Stimulated activated CD4-positive, alpha-beta T cell treated with anti-CD3 and anti-CD28 coated beads, Interleukin-12 subunit alpha, Interleukin-12 subunit beta, amount 100 ng/mL, for 24 hours (primary cell): Measurements from ENCODE around the gene PAX8.

Source experiments
- DNase-seq, 2 experiments: peaks; one replicate each; pipeline ENCODE4 v3.0.0-alpha.2; 2020; ENCODE audit warnings: low read depth in 2 of 2

The PAX8 gene

DNA sequence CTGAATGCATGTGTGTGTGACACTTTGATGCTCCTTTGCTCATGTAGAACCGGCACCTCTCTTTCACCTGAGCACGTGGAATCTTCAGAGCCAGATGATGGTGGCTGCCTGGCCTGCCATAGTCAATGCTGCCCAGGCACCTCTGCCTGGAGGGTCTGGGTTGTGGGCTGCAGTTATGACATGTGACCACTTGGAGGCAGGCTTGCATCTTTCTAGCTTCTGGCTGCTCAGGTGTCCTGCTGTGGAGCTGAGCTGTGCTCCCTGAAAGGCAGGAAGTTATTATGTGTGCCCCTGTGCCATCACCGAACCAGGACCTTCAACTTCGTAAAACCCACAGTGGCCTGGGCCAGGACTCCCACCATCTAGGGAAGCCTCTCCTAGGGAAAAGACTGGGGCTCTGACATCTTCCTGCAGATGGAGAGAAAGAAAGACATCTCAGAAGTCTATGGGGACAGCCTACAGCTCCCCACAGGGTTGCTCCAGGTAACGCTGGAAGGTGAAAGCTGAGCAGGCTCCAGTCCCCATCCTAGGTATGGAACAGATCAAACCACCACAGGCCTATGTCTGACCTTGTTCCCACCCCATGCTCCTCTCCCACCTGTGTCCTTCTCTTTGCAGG, 74.7 kb downstream of the PAX8 start:
- peak; percentile 60 to 63 for DNase-seq

DNA sequence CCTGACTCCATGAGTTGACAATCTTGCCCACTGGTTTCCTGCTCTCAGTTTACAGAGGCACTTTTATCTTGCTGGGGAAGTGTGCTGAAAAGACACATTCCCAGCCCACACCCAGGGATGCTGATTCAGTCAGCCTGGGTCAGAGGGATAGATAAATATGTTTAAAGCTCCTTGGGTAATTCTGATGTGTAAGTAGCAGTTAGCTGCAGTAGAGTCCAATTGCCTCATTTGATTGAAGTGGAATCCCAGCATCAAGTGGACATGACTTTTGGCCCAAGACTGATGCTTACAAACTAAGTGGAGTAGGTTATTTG, 75.5 kb downstream of the PAX8 start:
- no peak for DNase-seq

GRCh38 chr2:113202305-113203216, 76.2 kb downstream of the PAX8 start:
- no peak for DNase-seq

- DNase-seq, result no peak
Observed at GRCh38 chr2:113201496-113202304, 77.0 kb downstream of the PAX8 start.

DNA sequence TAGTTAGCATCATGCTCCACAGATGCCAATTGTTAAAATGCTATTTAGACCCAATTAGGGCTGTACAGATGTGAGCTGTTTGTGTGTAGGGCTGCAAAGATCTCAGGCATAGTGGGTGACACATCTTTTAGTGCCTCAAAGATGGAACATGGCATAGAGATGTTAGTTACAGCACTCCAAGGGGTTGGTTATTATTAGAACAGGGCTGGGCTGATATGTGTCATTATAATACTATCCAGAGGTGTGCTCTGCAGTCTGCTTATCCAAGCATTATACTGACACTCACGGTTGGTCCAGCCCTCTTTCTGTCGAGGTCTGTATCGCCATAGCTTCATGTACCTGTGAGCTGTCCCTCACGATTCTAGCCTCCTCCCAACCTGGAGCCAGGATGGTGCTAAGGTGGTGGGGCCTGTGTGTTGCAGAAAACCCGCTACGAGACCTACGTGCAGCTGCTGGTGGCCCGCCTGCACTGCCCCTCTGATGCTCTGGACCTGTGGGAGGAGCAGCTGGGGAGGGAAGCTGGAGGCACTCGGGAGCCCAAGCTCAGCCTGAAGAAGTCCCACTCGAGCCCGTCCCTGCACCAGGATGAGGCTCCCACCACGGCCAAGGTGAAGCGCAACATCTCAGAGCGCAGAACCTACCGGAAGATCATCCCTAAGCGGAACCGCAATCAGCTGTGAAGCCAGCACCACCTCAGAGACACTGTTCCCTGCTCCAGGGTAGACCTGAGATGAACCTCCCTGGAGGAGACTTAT, 77.8 kb downstream of the PAX8 start:
- DNase-seq, result no peak

DNA sequence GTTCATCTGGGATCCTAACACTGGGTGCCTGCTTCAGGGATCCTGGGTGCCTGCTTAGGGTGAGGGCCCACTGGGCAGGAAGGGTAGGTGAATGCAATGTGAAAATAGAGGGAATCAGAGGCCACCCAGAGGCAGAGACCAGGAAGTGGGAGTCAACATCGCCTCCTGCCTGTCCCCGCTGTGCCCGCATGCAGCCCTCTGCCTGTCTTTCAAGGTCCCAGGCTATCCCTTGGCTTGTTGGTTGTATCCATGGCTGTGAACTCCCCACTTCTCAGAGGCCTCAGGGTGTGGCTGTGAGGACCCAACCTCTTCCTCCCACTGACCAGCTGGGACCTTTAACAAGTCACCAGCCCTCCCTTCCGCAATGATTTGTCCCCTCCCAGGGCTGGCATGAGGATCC, 78.5 kb downstream of the PAX8 start:
- DNase-seq, result no peak

DNA sequence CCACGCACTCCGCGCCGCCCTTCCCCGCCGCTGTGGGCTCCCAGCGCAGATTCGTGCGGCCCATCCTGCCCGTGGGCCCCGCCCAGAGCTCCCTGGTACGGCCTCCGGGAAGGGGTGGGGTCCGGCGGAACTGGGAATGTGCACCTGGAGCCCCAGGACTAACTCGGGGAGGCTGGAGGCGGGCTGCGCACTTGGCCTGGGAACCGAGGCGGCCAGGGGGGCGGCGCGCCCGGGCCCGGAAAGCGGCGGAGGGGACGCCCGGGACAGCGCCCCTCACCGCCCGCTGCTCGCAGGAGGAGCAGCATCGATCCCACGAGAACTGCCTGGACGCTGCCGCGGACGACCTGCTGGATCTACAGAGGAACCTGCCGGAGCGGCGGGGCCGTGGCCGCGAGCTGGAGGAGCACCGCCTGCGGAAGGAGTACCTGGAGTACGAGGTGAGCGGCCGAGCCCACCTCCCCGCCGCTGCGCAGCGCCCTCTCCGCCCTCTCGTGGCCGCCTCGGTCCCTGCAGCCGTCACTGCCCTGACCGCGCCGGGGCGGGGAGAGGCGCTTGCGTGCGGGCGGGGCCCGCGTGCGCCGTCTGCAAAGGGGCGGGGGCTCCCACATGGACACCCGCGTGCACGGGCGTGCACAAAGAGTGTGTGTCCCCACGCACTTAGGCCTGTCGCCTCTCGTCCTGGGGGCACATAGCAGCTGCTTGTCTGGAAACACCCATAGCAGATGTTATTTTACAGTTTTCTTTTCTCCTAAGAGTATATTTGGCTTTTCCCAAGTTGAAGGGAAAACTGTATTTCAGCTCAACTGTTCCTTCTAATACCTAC, 79.7 kb downstream of the PAX8 start:
- peak; percentile 65 to 74 for DNase-seq

GRCh38 chr2:113198048-113198789, 80.5 kb downstream of the PAX8 start:
- DNase-seq, result no peak

- no peak for DNase-seq
Observed at GRCh38 chr2:113197347-113198047, 81.2 kb downstream of the PAX8 start.

DNA sequence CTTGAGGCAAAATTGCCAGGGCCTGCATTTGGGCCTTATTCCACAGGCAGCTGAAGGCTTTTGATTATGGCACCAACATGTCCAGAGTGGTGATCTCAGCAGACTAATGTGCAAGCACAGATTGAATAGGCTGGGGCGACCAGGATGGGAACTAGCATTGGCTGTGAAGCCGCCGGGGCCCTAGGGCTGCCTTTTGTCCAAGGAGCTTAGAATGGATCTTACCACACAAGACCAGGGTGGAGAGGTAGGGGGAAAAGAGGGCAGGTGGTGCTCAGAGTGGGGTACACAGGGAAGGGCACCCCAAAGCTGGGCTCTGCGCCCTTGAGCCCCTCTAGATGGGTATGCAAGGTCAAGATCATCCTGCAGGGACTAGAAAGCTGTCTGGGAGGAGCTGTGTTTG, 81.9 kb downstream of the PAX8 start:
- DNase-seq, result no peak

- DNase-seq, result no peak
Observed at GRCh38 chr2:113195923-113196501, 82.7 kb downstream of the PAX8 start.

- DNase-seq, result no peak
Observed at GRCh38 chr2:113192459-113193100, 86.1 kb downstream of the PAX8 start.

GRCh38 chr2:113190871-113191270, 87.8 kb downstream of the PAX8 start:
- no peak for DNase-seq

- DNase-seq, result no peak
Observed at GRCh38 chr2:113187771-113188170, 91.0 kb downstream of the PAX8 start.

GRCh38 chr2:113186433-113186796, 92.3 kb downstream of the PAX8 start:
- no peak for DNase-seq

DNA sequence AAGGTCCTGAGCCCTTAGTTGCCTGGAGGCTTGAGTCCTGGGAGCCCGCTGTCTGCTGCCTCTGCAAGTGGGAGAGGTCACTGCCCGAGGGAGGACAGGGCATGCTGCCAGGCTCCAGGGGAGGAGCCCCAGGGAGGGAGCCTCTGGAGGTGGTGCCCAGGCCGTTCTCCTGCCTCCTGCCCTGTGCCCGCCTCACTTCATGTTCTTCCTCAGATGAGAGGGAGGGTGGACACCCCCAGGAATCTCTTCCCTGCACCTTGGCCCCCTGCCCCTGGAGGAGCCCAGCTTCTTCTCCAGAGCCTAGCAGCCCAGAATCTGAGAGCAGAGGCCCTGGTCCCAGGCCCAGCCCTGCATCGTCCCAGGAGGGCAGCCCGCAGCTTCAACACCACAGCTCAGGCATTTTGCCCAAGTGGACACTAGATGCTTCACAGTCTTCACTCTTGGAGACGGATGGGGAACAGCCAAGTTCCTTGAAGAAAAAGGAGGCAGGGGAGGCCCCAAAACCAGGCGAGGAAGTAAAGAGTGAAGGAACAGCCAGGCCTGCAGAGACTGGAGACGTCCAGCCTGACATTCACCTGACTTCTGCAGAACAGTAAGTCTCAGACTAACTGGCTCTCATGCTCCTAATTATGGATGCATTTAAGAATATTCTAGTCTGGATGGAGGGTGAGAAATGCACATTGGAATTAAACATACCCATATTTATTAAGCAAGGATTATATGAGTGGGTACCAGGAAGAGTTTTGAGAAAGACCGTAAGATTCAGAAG, 92.9 kb downstream of the PAX8 start:
- DNase-seq, result no peak

DNA sequence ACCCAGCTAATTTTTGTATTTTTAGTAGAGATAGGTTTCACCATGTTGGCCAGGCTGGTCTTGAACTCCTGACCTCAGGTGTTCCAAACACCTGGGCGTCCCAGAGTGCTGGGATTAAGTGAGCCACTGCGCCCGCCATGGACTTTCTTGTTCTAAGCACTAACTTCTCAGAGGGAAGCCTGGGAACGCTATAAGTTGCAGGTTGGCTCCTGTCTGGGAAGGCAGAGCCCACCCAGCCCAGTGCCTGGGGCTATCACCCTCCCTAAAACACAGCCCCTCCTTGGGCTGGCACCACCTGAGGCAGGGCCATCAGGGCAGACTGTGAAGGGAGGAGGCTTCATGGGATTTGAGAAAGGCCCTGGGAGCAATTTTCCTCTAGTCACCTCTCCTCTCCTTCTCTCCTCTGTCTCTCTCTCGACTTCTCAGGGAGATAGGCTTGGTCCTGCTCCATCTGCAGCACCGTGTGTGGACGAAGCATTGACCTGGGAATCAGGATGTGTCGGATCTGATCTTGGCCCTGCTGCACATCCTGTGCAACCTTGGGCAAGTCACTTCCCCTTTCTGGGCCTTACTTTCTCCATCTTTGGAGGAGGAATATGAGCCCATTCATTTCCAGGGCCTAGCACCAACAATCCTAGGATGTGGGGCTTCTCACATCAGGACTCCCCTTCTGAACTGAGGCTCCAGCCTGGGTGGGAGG, 94.0 kb downstream of the PAX8 start:
- no peak for DNase-seq
